Adrenal gland (tissue), 12 donors: Measurements from ENCODE around the gene PRKCB. TPM values are rescaled to one million over a fixed set of nuclear protein-coding genes. Genes with fewer than 3 reads are reported as not detected.

ENCODE experiments used
- DNase-seq, 7 donors: peaks; one replicate each; pipeline ENCODE4 v3.0.0-alpha.2; 2019 to 2020
- H3K27ac ChIP-seq, 5 donors: fragments of 200-600 bp; sonication (generic) in 4 of 5; 1 replicate in 3 of 5; 2 replicates in 2 of 5; pipeline versions ENCODE4 v1.5.1 to v1.8.0; 2016 to 2020; ENCODE audit warnings: mild to moderate bottlenecking in 1 of 5
- H3K27me3 ChIP-seq: fragments of 200-600 bp; 2 replicates; pipeline ENCODE4 v1.8.0; 2021
- H3K36me3 ChIP-seq, 2 donors: fragments of 200-600 bp; replicated peaks in 1 of 2; 1 replicate in 1 of 2; 2 replicates in 1 of 2; pipeline versions ENCODE4 v1.5.1 to v1.8.0; 2018 to 2022
- H3K4me1 ChIP-seq, 2 donors: fragments of 200-600 bp; replicated peaks in 1 of 2; 1 replicate in 1 of 2; 2 replicates in 1 of 2; pipeline versions ENCODE4 v1.5.1 to v1.8.0; 2018 to 2021
- H3K4me3 ChIP-seq, 4 donors: fragments of 200-600 bp; sonication (generic) in 3 of 4; one replicate each; pipeline ENCODE4 v1.5.1; 2016 to 2018
- H3K9me3 ChIP-seq, 3 donors: fragments of 200-600 bp; sonication (generic) in 1 of 3; replicated peaks in 1 of 3; 1 replicate in 2 of 3; 2 replicates in 1 of 3; pipeline versions ENCODE4 v1.5.1 to v1.8.0; 2016 to 2021
- CTCF ChIP-seq, 6 experiments: fragments of 450-650 bp in 4 of 6; fragments of 200-600 bp in 2 of 6; sonication (generic) in 1 of 6; IDR thresholded peaks; 1 replicate in 5 of 6; 2 replicates in 1 of 6; pipeline versions ENCODE4 v1.5.1 to v1.8.0; 2016 to 2021; ENCODE audit warnings: antibody characterized with exemption in 6 of 6, mild to moderate bottlenecking in 2 of 6, moderate library complexity in 1 of 6
- POLR2A ChIP-seq, 2 donors: fragments of 450-650 bp; IDR thresholded peaks; one replicate each; pipeline ENCODE4 v1.6.1; 2017; ENCODE audit warnings: antibody characterized with exemption in 2 of 2, mild to moderate bottlenecking in 2 of 2, moderate library complexity in 1 of 2
- WGBS, 4 donors: extraction: QIAGEN DNeasy Blood & Tissue Kit in 2 of 4; methylation state at CpG; one replicate each; pipeline versions ENCODE4 v1.1.5 to v1.1.7; 2013 to 2017; 5-methylcytosine and 5-hydroxymethylcytosine counted together
- intact Hi-C, 2 donors: fragments of 100-400 bp; cut with DNase I; formaldehyde crosslinking; loops; one replicate each; pipeline versions ENCODE4 v1.14.1 to v1.15.0; 2022 to 2023
- polyA plus RNA-seq, 3 donors: library from polyadenylated mRNA; stranded (reverse); fragments of 200-250 nt in 2 of 3; fragments of 350-450 nt in 1 of 3; fragmentation: Illumina TruSeq in 1 of 3; extraction: RNeasy Lipid Tissue Mini Kit (QIAGEN cat#74804) in 1 of 3; gene quantifications; one replicate each; pipeline ENCODE4 v1.2.3, GENCODE V29; 2013 to 2014
- total RNA-seq, 9 donors: library from RNA; depleted of rRNA in 4 of 9; stranded (reverse); fragments of >200 nt in 4 of 9; fragments of 120-200 nt in 1 of 9; fragmentation: NEBNext Ultra II Directional in 1 of 9; extraction: Animal tissue kit (Norgen Biotek cat#: 25700) in 1 of 9; gene quantifications; one replicate each; pipeline versions ENCODE4 v1.1.0 to v1.2.4, GENCODE V29; 2013 to 2023
- donor health status: healthy with polysubstance abuse.
- donor health status: Bipolar disorder and iron deficiency.
- donor health status: DM: yes; HTN: yes; CAD: no.
- donor health status: DM: no; HTN: no; CAD: no.
- donor health status: DM: no; HTN: no; CAD: no.
- donor health status: DM: yes; HTN: yes; CAD: no.

PRKCB gene
- total and polyA plus RNA-seq, 12 donors: 0.54 to 8.0 (median 3.0) TPM

GRCh38 chr16:24116989-24117388 is 281.2 kb downstream of the PRKCB start:
- Histone ChIP-seq H3K4me1 (peaks cover 7 to 8% of the 10 kb centered on the region in 2 donors), H3K27me3 (no peaks in the 10 kb centered on the region), H3K4me3 (no peak overlapping the region), H3K36me3 (no peaks in the 10 kb centered on the region), H3K9me3 (no peaks in the 10 kb centered on the region), H3K27ac (no peak overlapping the region)
- no peak for DNase-seq
- intact Hi-C loops: no loop called here
- no peak for TF ChIP-seq CTCF (IDR thresholded peaks at IDR 0.05)
- no peak for TF ChIP-seq POLR2A (IDR thresholded peaks at IDR 0.05)
- WGBS, 4 donors: 36 to 45% (median 43%) methylated on average over 9 of the region's 9 CpGs

- Histone ChIP-seq H3K9me3 (no peaks in the 10 kb centered on the region), H3K27ac (no peak overlapping the region), H3K27me3 (no peaks in the 10 kb centered on the region), H3K4me1 (peaks cover 7 to 8% of the 10 kb centered on the region in 2 donors), H3K36me3 (no peaks in the 10 kb centered on the region), H3K4me3 (no peak overlapping the region)
- intact Hi-C loops: no loop called here
- 64 to 86% (median 72%) methylated on average over 8 of the region's 8 CpGs for WGBS, 4 donors
- DNase-seq: no peak
- TF ChIP-seq CTCF (IDR thresholded peaks at IDR 0.05) (no peak), POLR2A (IDR thresholded peaks at IDR 0.05) (no peak)
Observed at GRCh38 chr16:24117680-24118079, 281.9 kb downstream of the PRKCB start.

GRCh38 chr16:24118126-24118821 is 282.5 kb downstream of the PRKCB start:
- intact Hi-C loops: no loop called here
- H3K27ac ChIP-seq: no peak overlapping the region
- TF ChIP-seq POLR2A (IDR thresholded peaks at IDR 0.05) (no peak), CTCF (IDR thresholded peaks at IDR 0.05) (no peak)
- H3K36me3 ChIP-seq: no peaks in the 10 kb centered on the region
- no peak for DNase-seq
- H3K27me3 ChIP-seq: no peaks in the 10 kb centered on the region
- no peak overlapping the region for H3K4me3 ChIP-seq
- no peaks in the 10 kb centered on the region for H3K9me3 ChIP-seq
- H3K4me1 ChIP-seq: peaks cover 7 to 8% of the 10 kb centered on the region in 2 donors
- 64 to 74% (median 72%) methylated on average over 7 of the region's 7 CpGs for WGBS, 4 donors

- no peak for TF ChIP-seq CTCF (IDR thresholded peaks at IDR 0.05)
- no peak for TF ChIP-seq POLR2A (IDR thresholded peaks at IDR 0.05)
- H3K27me3 ChIP-seq: no peaks in the 10 kb centered on the region
- WGBS, 4 donors: 79 to 90% (median 86%) methylated on average over 6 of the region's 6 CpGs
- peaks cover 7 to 8% of the 10 kb centered on the region in 2 donors for H3K4me1 ChIP-seq
- no peak overlapping the region for H3K27ac ChIP-seq
- no peaks in the 10 kb centered on the region for H3K9me3 ChIP-seq
- H3K4me3 ChIP-seq: no peak overlapping the region
- H3K36me3 ChIP-seq: no peaks in the 10 kb centered on the region
- intact Hi-C loops: no loop called here
- no peak for DNase-seq
Observed at GRCh38 chr16:24119807-24120206, 284.0 kb downstream of the PRKCB start.
